Measurements from ENCODE around the gene SZT2.

The SZT2 gene

DNA sequence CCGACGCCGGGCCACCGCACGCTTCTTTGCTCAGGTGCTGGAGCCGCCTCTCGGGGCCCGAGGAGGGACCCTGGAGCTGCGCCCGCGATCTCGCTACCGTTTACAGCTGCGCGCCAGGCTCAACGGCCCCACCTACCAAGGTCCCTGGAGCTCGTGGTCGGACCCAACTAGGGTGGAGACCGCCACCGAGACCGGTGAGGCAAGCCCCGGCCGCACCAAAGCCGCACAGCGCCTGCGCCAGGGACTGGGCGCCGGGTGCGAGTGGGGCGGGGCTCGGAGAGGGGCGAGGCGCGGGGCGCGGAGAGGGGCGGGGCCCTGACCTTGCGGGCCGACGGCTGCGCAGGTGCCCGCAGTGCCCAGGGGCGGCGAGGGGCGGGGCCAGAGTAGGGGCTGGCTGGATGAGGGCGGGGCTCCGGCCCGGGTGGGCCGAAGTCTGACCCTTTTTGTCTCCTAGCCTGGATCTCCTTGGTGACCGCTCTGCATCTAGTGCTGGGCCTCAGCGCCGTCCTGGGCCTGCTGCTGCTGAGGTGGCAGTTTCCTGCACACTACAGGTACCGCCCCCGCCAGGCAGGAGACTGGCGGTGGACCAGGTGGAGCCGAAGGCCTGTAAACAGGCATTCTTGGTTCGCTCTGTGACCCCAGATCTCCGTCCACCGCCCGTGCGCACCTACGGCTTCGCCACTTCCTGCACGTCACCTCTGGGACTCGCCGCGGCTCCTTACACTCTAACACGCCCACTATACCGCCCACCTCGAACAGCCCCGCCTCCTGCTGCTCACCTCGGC, 40.7 kb upstream of the SZT2 start:
- peak; percentile 89 for DNase-seq (ENCODE audit: low spot score)
- Histone ChIP-seq H3K4me3 (peak overlapping the region; percentile 76), H3K27ac (peak overlapping the region; percentile 76 to 86)
- TF ChIP-seq, protein P1, sequence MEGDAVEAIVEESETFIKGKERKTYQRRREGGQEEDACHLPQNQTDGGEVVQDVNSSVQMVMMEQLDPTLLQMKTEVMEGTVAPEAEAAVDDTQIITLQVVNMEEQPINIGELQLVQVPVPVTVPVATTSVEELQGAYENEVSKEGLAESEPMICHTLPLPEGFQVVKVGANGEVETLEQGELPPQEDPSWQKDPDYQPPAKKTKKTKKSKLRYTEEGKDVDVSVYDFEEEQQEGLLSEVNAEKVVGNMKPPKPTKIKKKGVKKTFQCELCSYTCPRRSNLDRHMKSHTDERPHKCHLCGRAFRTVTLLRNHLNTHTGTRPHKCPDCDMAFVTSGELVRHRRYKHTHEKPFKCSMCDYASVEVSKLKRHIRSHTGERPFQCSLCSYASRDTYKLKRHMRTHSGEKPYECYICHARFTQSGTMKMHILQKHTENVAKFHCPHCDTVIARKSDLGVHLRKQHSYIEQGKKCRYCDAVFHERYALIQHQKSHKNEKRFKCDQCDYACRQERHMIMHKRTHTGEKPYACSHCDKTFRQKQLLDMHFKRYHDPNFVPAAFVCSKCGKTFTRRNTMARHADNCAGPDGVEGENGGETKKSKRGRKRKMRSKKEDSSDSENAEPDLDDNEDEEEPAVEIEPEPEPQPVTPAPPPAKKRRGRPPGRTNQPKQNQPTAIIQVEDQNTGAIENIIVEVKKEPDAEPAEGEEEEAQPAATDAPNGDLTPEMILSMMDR (IDR thresholded peaks at IDR 0.05), result no peak

DNA sequence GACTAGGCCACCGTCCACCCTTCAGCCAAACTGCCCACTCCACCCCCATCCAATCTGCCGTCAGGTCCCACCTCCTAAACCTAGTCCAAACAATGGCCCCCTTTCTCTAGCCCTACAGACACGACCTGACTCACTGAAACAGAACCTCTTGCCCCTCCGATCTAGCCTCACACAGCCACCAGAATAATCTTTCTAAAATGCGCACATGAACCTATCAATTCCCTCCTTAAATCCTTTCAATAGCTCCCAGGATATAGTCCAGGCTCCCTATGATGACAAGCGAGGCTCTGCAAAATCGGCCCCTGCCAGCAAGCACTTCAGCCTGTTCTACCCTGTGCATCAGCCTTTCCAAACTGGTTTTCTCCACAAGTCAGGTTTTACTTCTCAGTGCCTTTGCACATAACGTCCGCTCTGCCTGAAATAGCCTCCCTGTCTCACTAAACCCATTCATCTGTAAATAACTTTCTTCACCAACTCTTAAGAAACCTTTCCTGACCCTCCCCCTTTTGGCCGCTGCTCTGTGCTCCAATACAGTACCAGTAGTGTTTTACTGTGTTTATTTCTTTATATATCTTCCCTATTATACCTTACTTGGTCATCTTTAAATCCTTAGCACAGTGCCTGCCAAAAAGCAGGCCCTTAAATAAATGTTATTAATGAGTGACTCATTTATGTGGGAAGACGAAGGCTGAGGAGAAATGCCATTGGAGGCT, 39.9 kb upstream of the SZT2 start:
- DNase-seq (ENCODE audit: low spot score), result no peak
- peak overlapping the region; percentile 76 for H3K4me3 ChIP-seq
- peak overlapping the region; percentile 76 to 86 for H3K27ac ChIP-seq
- TF ChIP-seq, protein P1 (IDR thresholded peaks at IDR 0.05), result no peak

GRCh38 chr1:43350976-43351375, 38.7 kb upstream of the SZT2 start:
- TF ChIP-seq, protein P1 (IDR thresholded peaks at IDR 0.05), result no peak
- no peak for DNase-seq (ENCODE audit: low spot score)
- H3K4me3 ChIP-seq, result no peak overlapping the region
- H3K27ac ChIP-seq, result no peak overlapping the region

- DNase-seq (ENCODE audit: low spot score), result no peak
- H3K4me3 ChIP-seq, result no peak overlapping the region
- no peak overlapping the region for H3K27ac ChIP-seq
- TF ChIP-seq, protein P1 (IDR thresholded peaks at IDR 0.05), result no peak
Measured at GRCh38 chr1:43351421-43352350, 38.0 kb upstream of the SZT2 start.

- H3K4me3 ChIP-seq, result no peak overlapping the region
- no peak overlapping the region for H3K27ac ChIP-seq
- no peak for DNase-seq (ENCODE audit: low spot score)
- TF ChIP-seq, protein P1 (IDR thresholded peaks at IDR 0.05), result no peak
Measured at GRCh38 chr1:43352351-43352705, 37.4 kb upstream of the SZT2 start.

GRCh38 chr1:43352881-43353280, 36.8 kb upstream of the SZT2 start:
- Histone ChIP-seq H3K4me3 (no peak overlapping the region), H3K27ac (no peak overlapping the region)
- DNase-seq (ENCODE audit: low spot score), result no peak
- TF ChIP-seq, protein P1 (IDR thresholded peaks at IDR 0.05), result no peak

Data from coronary artery (tissue), 2 donors.